Putamen (tissue), 1 donor: ENCODE measurements around the gene CLEC4C.
"Not testable (repeated sequence)": the region's sequence is repeated elsewhere in the genome, so short reads cannot be mapped to it uniquely, and the experiment has no call there.

Experiments used
- DNase-seq: peaks from one replicate; pipeline ENCODE4 v3.0.0-alpha.2; 2016; ENCODE audit warnings: low spot score

Gene CLEC4C

GRCh38 chr12:7747246-7747645 is at the start of gene CLEC4C:
Gene CLEC4C, minus strand, starts transcription at chr12:7747375. Its CDS starts 27 bp downstream, at chr12:7747348.
- no peak for DNase-seq

GRCh38 chr12:7793211-7793610 is 46.0 kb upstream of the CLEC4C start:
- DNase-seq: no peak

GRCh38 chr12:7788884-7789528 is 41.8 kb upstream of the CLEC4C start, which contains the start of gene NANOG:
Gene NANOG, plus strand, starts transcription at chr12:7789402. Its CDS starts 213 bp downstream, at chr12:7789615.
- DNase-seq: not testable (repeated sequence)

- no peak for DNase-seq
Observed at GRCh38 chr12:7788294-7788660, 41.1 kb upstream of the CLEC4C start.

- peak; percentile 6 for DNase-seq
Observed at GRCh38 chr12:7787574-7788293, 40.6 kb upstream of the CLEC4C start.

GRCh38 chr12:7784701-7785100 is 37.5 kb upstream of the CLEC4C start:
- no peak for DNase-seq

- not testable (repeated sequence) for DNase-seq
Observed at GRCh38 chr12:7783433-7783832, 36.3 kb upstream of the CLEC4C start.

GRCh38 chr12:7782055-7782454 is 34.9 kb upstream of the CLEC4C start:
- no peak for DNase-seq

- DNase-seq: no peak
Observed at GRCh38 chr12:7781274-7781673, 34.1 kb upstream of the CLEC4C start.

- no peak for DNase-seq
Observed at GRCh38 chr12:7769999-7770398, 22.8 kb upstream of the CLEC4C start.

- no peak for DNase-seq
Observed at GRCh38 chr12:7758766-7759140, 11.6 kb upstream of the CLEC4C start.

GRCh38 chr12:7756993-7757392 is 9.8 kb upstream of the CLEC4C start:
- no peak for DNase-seq

GRCh38 chr12:7755668-7756067 is 8.5 kb upstream of the CLEC4C start:
- not testable (repeated sequence) for DNase-seq

- DNase-seq: not testable (repeated sequence)
Observed at GRCh38 chr12:7751941-7752922, 5.1 kb upstream of the CLEC4C start.

- DNase-seq: no peak
Observed at GRCh38 chr12:7751394-7751793, 4.2 kb upstream of the CLEC4C start.

- DNase-seq: no peak
Observed at GRCh38 chr12:7750350-7750749, 3.2 kb upstream of the CLEC4C start.

GRCh38 chr12:7749442-7749841 is 2.3 kb upstream of the CLEC4C start:
- DNase-seq: no peak

GRCh38 chr12:7748852-7749251 is 1.7 kb upstream of the CLEC4C start:
- no peak for DNase-seq

GRCh38 chr12:7732993-7733392 is 14.2 kb downstream of the CLEC4C start:
- no peak for DNase-seq

GRCh38 chr12:7731486-7731885 is 15.7 kb downstream of the CLEC4C start:
- no peak for DNase-seq

GRCh38 chr12:7730984-7731383 is 16.2 kb downstream of the CLEC4C start:
- DNase-seq: not testable (repeated sequence)

- DNase-seq: no peak
Observed at GRCh38 chr12:7729746-7730145, 17.4 kb downstream of the CLEC4C start.
